Neural cell (in vitro differentiated cells): ENCODE results near the gene PTPRK. TPM values are rescaled to one million over a fixed set of nuclear protein-coding genes. Genes with fewer than 3 reads are reported as not detected.

Source experiments
- H2AFZ ChIP-seq: fragments of 200-600, 300-800 bp; sonication (generic), shearing (Covaris generic); 2 replicates; pipeline ENCODE4 v1.6.0; 2014; ENCODE audit warnings: low read depth, mild to moderate bottlenecking, antibody characterized with exemption, low read length, moderate library complexity
- H3F3A ChIP-seq: fragments of 200-600 bp; shearing (Covaris generic); 2 replicates; pipeline ENCODE4 v1.6.1; 2016; ENCODE audit warnings: mild to moderate bottlenecking, moderate library complexity, mixed read lengths, antibody characterized with exemption, low read length; ENCODE audit not compliant: insufficient read depth, poor library complexity, severe bottlenecking
- H3K27ac ChIP-seq: fragments of 200-600, 300-800 bp; sonication (generic), shearing (Covaris generic); 2 replicates; pipeline ENCODE4 v1.5.1; 2014; ENCODE audit warnings: mild to moderate bottlenecking, low read length, moderate library complexity
- H3K27me3 ChIP-seq: fragments of 300-800, 200-600 bp; sonication (generic), shearing (Covaris generic); 2 replicates; pipeline ENCODE4 v1.6.0; 2014; ENCODE audit warnings: mild to moderate bottlenecking, low read depth, low read length, moderate library complexity; ENCODE audit not compliant: insufficient read depth
- H3K36me3 ChIP-seq: fragments of 300-800, 200-600 bp; sonication (generic), shearing (Covaris generic); 2 replicates; pipeline ENCODE4 v1.5.1; 2014; ENCODE audit warnings: mild to moderate bottlenecking, antibody characterized with exemption, low read length, moderate library complexity; ENCODE audit not compliant: insufficient read depth
- H3K4me2 ChIP-seq: fragments of 300-800, 200-600 bp; sonication (generic), shearing (Covaris generic); 2 replicates; pipeline ENCODE4 v1.6.0; 2014; ENCODE audit warnings: mild to moderate bottlenecking, low read length
- H3K4me3 ChIP-seq: fragments of 300-800, 200-600 bp; sonication (generic), shearing (Covaris generic); 2 replicates; pipeline ENCODE4 v1.5.1; 2014; ENCODE audit warnings: mild to moderate bottlenecking, low read length, moderate library complexity
- H3K79me2 ChIP-seq: fragments of 200-600 bp; shearing (Covaris generic); replicated peaks from 2 replicates; pipeline ENCODE4 v1.6.0; 2014; ENCODE audit warnings: mild to moderate bottlenecking, low read length, moderate library complexity; ENCODE audit not compliant: insufficient read depth
- H3K9ac ChIP-seq: fragments of 300-800, 200-600 bp; sonication (generic), shearing (Covaris generic); 2 replicates; pipeline ENCODE4 v1.6.1; 2016; ENCODE audit warnings: mild to moderate bottlenecking, low read length, mixed read lengths
- H3K9me2 ChIP-seq: fragments of 200-600 bp; shearing (Covaris generic); 2 replicates; pipeline ENCODE4 v1.6.1; 2016; ENCODE audit warnings: mild to moderate bottlenecking, low read length, mixed read lengths; ENCODE audit not compliant: insufficient read depth
- H3K9me3 ChIP-seq: fragments of 200-600, 300-800 bp; sonication (generic), shearing (Covaris generic); 2 replicates; pipeline ENCODE4 v1.6.1; 2016; ENCODE audit warnings: mild to moderate bottlenecking, mixed run types, low read length, moderate library complexity, mixed read lengths
- H4K20me1 ChIP-seq: fragments of 200-600 bp; shearing (Covaris generic); 2 replicates; pipeline ENCODE4 v1.6.1; 2016; ENCODE audit warnings: mild to moderate bottlenecking, mixed run types; ENCODE audit not compliant: insufficient read depth
- EP300 ChIP-seq: fragments of 450-650 bp; conservative IDR thresholded peaks from 2 replicates; pipeline ENCODE4 v1.6.1; 2014; ENCODE audit warnings: antibody characterized with exemption, mild to moderate bottlenecking, moderate library complexity; ENCODE audit not compliant: poor library complexity, severe bottlenecking
- EZH2 ChIP-seq: fragments of 200-600, 300-800 bp; shearing (Covaris generic), sonication (generic); IDR thresholded peaks from 2 replicates; pipeline ENCODE4 v1.6.1; 2014; ENCODE audit warnings: antibody characterized with exemption, low read length, borderline replicate concordance, mild to moderate bottlenecking; ENCODE audit not compliant: insufficient read depth, poor library complexity, severe bottlenecking
- MXI1 ChIP-seq: fragments of 450-650 bp; conservative IDR thresholded peaks from 2 replicates; pipeline ENCODE4 v1.6.1; 2014; ENCODE audit warnings: antibody characterized with exemption, mild to moderate bottlenecking; ENCODE audit not compliant: poor library complexity, severe bottlenecking
- POLR2AphosphoS5 ChIP-seq: IDR thresholded peaks from 2 replicates; pipeline ENCODE4 v1.6.1; 2012
- RAD21 ChIP-seq: fragments of 450-650 bp; conservative IDR thresholded peaks from 2 replicates; pipeline ENCODE4 v1.6.1; 2014; ENCODE audit warnings: antibody characterized with exemption, mild to moderate bottlenecking, moderate library complexity
- SMC3 ChIP-seq: fragments of 450-650 bp; conservative IDR thresholded peaks from 2 replicates; pipeline ENCODE4 v1.6.1; 2014; ENCODE audit warnings: antibody characterized with exemption, mild to moderate bottlenecking, moderate library complexity; ENCODE audit not compliant: poor library complexity
- TAF1 ChIP-seq: IDR thresholded peaks from 2 replicates; pipeline ENCODE4 v1.6.1; 2012; ENCODE audit warnings: low read depth
- polyA plus RNA-seq: library from polyadenylated mRNA; depleted of rRNA; stranded (reverse); fragments of >200 nt; gene quantifications from 2 replicates; pipeline ENCODE4 v1.2.3, GENCODE V29; 2014
- TF ChIP-seq, protein P1 (sequence below): fragments of 450-650 bp; IDR thresholded peaks from 2 replicates; pipeline ENCODE4 v1.5.1; 2014; ENCODE audit warnings: antibody characterized with exemption, mild to moderate bottlenecking, moderate library complexity; ENCODE audit not compliant: poor library complexity, severe bottlenecking
- TF ChIP-seq, protein P2 (sequence below): IDR thresholded peaks from 2 replicates; pipeline ENCODE4 v1.6.1; 2012; ENCODE audit warnings: borderline replicate concordance

PTPRK gene
- polyA plus RNA-seq, 1 donor from 2014 or later = 10.4 TPM

DNA sequence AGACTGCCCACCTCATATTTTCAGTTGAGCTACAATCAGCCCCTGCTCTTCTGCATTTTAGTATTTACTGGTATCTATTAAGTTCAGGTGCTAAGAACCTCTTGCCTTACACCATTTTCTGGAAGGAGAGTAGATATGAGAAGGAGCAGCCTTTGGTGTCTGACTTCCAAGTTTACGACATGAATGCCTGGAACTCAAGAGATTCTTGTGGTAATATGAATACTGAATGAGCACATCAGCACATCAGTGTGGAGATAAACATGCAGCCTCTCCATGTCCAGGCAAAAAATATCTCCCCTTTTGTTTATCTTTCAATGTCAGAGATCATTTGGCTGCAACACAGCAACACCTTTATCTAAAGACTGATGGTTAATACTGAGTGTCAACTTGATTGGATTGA lies 553.8 kb downstream of the PTPRK start:
- no peaks in the 10 kb centered on the region for H3K79me2 ChIP-seq
- no peaks in the 10 kb centered on the region for H3K9me3 ChIP-seq
- H3K27ac ChIP-seq = no peak overlapping the region
- no peak overlapping the region for H3K4me2 ChIP-seq
- no peak overlapping the region for H3K9ac ChIP-seq
- H3K36me3 ChIP-seq = no peaks in the 10 kb centered on the region
- no peaks in the 10 kb centered on the region for H3K9me2 ChIP-seq
- H3K27me3 ChIP-seq = no peaks in the 10 kb centered on the region
- TF ChIP-seq EZH2 = no peak
- TF ChIP-seq EP300 = no peak
- TF ChIP-seq, protein P1, sequence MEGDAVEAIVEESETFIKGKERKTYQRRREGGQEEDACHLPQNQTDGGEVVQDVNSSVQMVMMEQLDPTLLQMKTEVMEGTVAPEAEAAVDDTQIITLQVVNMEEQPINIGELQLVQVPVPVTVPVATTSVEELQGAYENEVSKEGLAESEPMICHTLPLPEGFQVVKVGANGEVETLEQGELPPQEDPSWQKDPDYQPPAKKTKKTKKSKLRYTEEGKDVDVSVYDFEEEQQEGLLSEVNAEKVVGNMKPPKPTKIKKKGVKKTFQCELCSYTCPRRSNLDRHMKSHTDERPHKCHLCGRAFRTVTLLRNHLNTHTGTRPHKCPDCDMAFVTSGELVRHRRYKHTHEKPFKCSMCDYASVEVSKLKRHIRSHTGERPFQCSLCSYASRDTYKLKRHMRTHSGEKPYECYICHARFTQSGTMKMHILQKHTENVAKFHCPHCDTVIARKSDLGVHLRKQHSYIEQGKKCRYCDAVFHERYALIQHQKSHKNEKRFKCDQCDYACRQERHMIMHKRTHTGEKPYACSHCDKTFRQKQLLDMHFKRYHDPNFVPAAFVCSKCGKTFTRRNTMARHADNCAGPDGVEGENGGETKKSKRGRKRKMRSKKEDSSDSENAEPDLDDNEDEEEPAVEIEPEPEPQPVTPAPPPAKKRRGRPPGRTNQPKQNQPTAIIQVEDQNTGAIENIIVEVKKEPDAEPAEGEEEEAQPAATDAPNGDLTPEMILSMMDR = no peak
- TF ChIP-seq SMC3 = no peak
- no peak for TF ChIP-seq RAD21
- no peak for TF ChIP-seq MXI1
- TF ChIP-seq, protein P2, sequence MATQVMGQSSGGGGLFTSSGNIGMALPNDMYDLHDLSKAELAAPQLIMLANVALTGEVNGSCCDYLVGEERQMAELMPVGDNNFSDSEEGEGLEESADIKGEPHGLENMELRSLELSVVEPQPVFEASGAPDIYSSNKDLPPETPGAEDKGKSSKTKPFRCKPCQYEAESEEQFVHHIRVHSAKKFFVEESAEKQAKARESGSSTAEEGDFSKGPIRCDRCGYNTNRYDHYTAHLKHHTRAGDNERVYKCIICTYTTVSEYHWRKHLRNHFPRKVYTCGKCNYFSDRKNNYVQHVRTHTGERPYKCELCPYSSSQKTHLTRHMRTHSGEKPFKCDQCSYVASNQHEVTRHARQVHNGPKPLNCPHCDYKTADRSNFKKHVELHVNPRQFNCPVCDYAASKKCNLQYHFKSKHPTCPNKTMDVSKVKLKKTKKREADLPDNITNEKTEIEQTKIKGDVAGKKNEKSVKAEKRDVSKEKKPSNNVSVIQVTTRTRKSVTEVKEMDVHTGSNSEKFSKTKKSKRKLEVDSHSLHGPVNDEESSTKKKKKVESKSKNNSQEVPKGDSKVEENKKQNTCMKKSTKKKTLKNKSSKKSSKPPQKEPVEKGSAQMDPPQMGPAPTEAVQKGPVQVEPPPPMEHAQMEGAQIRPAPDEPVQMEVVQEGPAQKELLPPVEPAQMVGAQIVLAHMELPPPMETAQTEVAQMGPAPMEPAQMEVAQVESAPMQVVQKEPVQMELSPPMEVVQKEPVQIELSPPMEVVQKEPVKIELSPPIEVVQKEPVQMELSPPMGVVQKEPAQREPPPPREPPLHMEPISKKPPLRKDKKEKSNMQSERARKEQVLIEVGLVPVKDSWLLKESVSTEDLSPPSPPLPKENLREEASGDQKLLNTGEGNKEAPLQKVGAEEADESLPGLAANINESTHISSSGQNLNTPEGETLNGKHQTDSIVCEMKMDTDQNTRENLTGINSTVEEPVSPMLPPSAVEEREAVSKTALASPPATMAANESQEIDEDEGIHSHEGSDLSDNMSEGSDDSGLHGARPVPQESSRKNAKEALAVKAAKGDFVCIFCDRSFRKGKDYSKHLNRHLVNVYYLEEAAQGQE = no peak
- no peak for TF ChIP-seq TAF1
- TF ChIP-seq POLR2AphosphoS5 = no peak
- H2AFZ ChIP-seq = no peak overlapping the region
- H3K4me3 ChIP-seq = no peak overlapping the region
- H4K20me1 ChIP-seq = no peaks in the 10 kb centered on the region
- no peaks in the 10 kb centered on the region for H3F3A ChIP-seq

DNA sequence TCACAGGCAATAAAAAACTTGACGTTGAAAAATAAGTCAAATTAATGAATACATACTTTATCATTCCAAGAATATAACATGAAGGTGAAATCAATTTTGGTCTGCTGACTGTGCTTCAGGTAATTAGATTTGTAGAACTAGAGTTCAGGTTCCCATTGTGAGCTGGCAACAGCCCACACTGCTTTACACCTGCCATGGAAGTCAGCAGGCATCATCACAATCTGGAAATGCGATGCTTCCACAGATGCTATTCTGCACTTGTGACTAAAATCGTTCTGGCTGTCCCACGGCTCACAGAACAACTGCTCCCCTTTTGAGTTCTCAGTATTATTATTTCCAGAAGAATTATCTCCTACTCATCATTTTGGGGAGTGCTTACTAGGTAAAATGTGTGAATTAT lies 556.9 kb downstream of the PTPRK start:
- Histone ChIP-seq H3F3A (no peaks in the 10 kb centered on the region), H3K4me2 (no peak overlapping the region), H3K27me3 (no peaks in the 10 kb centered on the region), H3K27ac (no peak overlapping the region), H4K20me1 (no peaks in the 10 kb centered on the region), H2AFZ (no peak overlapping the region), H3K9me3 (no peaks in the 10 kb centered on the region), H3K79me2 (no peaks in the 10 kb centered on the region), H3K4me3 (no peak overlapping the region), H3K36me3 (no peaks in the 10 kb centered on the region), H3K9ac (no peak overlapping the region), H3K9me2 (no peaks in the 10 kb centered on the region)
- TF ChIP-seq SMC3 (no peak), EZH2 (no peak), POLR2AphosphoS5 (no peak), RAD21 (no peak), EP300 (no peak), MXI1 (no peak), TAF1 (no peak)
- TF ChIP-seq, protein P2 = no peak
- TF ChIP-seq, protein P1 = no peak
